DMS153 (cell line): Measurements from ENCODE around the gene ARHGAP23.
A peak's percentile ranks its signal among the peaks of the same experiment; 100 is the strongest.
"Not testable (repeated sequence)": the region's sequence is repeated elsewhere in the genome, so short reads cannot be mapped to it uniquely, and the experiment has no call there.

Source experiments
- DNase-seq: peaks from one replicate; lab custom pipeline; 2025; lab: John Stamatoyannopoulos, UW

The ARHGAP23 gene

GRCh38 chr17:38485681-38486298, 57.5 kb downstream of the ARHGAP23 start:
- DNase-seq, result not testable (repeated sequence)

GRCh38 chr17:38489774-38490173, 61.5 kb downstream of the ARHGAP23 start:
- DNase-seq, result not testable (repeated sequence)

- DNase-seq, result not testable (repeated sequence)
Measured at GRCh38 chr17:38491346-38492066, 63.2 kb downstream of the ARHGAP23 start.

DNA sequence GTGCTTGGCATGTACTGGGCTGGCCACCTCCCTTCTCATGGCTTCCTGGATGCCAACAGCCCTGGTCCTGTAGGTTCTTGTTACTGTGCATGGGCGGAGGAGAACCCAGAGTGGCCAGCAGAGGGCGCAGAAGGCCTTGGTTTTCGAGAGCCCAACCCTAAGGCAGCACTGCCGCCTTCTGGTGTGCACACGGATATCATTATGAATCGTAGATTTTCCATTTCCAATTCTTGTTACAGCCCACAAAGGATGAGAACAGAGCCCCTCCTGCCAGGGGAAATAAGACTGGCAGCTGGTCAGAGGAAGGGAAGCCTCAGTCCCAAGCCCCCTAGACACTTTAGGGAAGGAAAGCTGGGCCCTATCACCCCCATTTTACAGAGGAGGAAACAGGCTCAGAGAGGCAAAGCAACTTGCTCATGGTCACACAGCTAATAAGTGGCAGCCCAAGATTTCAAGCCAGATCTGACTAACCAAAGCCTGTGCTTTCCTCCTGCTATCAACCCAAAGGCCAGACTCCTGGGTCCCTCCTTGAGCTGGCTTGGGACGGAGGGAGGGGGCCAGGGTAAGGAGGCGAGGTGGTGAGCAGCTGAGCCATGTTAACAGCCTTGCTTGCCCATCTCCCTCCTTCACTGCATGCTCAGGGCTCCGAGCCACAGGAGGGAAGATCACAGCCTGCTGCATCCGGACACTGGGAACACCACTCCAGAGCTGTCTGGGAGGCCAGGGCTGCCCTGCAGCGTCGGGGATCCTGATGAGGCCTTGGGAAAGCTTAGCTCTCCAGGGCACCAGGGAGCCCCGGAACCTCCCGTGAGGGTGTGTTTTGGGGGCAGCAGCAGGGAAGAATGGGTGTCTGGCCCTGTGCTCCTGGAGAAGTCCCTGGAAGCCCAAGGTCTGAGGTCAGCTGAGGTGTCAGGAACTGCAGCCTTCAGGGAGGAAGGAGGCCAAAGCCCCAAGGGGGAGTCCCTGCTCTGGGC, 64.1 kb downstream of the ARHGAP23 start:
- DNase-seq, result peak; percentile 73

GRCh38 chr17:38494152-38494551, 65.9 kb downstream of the ARHGAP23 start:
- not testable (repeated sequence) for DNase-seq

DNA sequence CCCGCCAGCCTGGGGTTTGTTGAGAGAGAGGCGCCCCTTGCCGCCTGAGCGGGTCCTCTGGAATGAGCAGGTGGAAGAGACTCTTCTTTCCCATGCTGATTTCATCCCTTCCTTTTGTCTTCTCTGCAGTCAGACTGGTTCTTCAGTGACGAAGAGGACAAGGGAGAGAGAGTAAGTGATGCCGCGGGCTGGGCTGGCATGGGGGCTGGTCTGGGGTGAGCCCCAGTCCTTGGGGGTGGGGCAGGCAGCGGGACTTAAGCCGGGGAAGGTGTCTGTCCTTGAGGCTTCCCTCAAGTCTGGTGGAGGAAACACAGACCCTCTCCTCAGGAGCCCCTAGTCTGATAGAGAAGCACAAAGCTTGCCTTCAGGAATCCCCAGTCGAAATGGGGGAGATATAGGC, 69.4 kb downstream of the ARHGAP23 start:
- not testable (repeated sequence) for DNase-seq

DNA sequence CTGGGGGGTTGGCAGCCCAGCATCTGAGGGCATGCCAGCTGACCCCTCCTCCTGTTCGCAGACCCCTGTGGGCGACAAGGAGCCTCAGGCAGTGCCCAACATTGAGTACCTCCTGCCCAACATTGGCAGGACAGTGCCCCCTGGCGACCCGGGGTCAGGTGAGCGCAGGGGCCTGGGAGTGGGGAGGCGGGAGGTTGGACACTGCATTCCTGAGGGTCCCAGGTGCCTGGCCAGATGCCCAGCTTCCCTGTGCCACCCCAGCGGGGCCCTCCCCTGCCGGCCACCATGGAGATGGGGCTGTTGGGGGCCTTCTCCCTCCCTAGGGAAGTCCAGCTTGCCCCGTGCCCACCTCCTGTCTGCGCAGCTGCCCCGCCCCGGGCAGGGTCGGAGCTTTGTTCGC, 70.1 kb downstream of the ARHGAP23 start:
- DNase-seq, result no peak

GRCh38 chr17:38499230-38499629, 71.0 kb downstream of the ARHGAP23 start:
- not testable (repeated sequence) for DNase-seq

- not testable (repeated sequence) for DNase-seq
Measured at GRCh38 chr17:38501718-38502117, 73.5 kb downstream of the ARHGAP23 start.

- DNase-seq, result not testable (repeated sequence)
Measured at GRCh38 chr17:38503286-38503913, 75.1 kb downstream of the ARHGAP23 start.

DNA sequence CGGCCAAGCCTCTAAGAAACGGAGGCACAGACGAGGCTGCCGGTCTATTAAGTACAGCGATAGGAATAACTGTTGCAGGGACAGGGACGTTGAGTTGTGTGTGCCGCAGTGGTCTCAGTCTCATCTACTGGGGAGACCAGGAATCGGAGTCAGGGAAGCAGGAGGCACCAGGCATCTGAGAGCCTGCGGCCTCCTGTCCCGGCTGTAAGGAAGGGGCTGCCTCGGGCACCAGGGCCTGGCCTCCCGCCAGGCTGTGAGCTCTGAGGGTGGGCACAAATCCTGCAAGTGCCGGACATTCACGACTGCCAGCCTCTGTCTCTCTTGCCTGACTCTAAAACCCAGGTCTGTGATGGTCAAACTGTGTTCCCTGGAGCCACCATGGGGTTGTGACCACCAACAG, 76.0 kb downstream of the ARHGAP23 start:
- DNase-seq, result no peak

- DNase-seq, result no peak
Measured at GRCh38 chr17:38507436-38507835, 79.2 kb downstream of the ARHGAP23 start.

GRCh38 chr17:38507921-38508569, 79.8 kb downstream of the ARHGAP23 start:
- DNase-seq, result no peak

DNA sequence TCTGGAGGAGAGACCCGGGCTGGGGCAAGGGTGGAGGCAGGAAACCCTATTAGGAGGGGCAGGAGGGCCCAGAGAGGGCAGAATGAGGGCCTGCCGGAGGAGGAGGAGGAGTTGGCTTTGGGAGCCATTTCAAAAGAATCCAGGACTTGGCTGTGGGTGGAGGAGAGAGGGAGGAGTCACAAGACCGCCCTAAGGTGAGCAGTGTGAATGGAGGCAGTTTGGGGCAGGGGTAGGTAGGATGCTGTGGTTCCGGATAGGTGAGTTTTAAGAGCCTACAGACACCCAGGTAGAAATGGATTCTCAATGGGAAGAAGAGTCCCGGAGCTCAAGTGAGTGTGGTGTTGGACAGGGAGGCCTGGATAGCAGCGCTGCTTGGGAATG, 80.3 kb downstream of the ARHGAP23 start:
- no peak for DNase-seq

DNA sequence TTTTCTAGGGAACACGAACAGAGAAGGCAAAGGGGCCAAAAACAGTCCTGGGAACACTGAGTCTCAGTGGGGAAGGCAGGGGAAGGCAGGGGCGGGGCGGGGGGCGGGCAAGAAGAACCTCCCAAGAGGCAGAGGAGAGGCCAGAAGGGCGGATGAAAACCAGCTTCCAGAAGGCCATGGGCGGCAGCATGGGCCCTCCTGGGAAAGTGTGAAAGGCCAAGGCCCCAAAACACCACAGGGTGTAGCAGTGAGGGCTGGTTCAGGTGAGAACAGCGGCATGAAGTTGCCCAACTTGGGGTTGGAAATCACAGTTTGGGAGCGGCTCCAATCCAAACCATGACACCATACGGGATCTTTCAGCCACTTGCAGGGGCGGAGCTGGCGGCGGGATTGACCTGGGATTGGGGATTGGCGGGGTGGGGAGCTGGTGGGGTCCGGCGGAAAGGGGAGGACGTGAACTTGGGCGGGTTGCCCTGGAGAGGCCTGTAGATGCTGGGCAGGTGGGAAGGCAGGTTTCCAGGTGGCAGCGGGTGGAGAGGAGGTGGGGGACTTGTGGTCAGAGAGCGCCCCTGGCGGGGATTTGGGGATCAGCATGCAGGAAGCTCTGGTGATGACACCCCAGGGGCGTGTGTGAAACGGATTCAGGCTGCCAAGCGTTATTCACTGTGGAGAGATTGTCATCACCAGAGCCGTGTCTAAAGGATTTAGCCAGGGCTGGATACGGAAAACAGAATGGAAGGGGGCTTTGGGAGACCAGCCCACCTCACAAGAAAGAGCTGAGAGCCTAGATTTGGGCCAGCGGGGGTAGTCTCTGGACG, 80.9 kb downstream of the ARHGAP23 start:
- DNase-seq, result no peak

DNA sequence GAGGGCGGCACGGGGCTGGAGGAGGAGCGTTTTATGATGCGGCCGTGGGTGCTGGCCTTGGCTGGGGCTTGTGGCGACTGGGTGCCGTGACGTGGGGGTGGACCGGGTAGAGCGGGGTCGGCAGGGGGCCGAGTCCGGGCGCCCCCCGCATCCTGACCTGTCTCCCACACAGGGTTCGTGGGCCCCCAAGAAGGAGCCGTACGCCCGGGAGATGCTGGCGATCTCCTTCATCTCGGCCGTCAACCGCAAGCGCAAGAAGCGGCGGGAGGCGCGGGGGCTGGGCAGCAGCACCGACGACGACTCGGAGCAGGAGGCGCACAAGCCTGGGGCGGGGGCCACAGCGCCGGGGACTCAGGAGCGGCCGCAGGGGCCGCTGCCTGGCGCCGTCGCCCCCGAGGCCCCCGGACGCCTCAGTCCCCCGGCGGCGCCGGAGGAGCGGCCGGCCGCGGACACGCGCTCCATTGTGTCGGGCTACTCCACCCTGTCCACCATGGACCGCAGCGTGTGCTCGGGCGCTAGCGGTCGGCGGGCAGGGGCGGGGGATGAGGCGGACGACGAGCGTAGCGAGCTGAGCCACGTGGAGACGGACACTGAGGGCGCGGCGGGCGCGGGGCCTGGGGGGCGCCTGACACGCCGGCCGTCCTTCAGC, 81.6 kb downstream of the ARHGAP23 start:
- DNase-seq, result no peak

DNA sequence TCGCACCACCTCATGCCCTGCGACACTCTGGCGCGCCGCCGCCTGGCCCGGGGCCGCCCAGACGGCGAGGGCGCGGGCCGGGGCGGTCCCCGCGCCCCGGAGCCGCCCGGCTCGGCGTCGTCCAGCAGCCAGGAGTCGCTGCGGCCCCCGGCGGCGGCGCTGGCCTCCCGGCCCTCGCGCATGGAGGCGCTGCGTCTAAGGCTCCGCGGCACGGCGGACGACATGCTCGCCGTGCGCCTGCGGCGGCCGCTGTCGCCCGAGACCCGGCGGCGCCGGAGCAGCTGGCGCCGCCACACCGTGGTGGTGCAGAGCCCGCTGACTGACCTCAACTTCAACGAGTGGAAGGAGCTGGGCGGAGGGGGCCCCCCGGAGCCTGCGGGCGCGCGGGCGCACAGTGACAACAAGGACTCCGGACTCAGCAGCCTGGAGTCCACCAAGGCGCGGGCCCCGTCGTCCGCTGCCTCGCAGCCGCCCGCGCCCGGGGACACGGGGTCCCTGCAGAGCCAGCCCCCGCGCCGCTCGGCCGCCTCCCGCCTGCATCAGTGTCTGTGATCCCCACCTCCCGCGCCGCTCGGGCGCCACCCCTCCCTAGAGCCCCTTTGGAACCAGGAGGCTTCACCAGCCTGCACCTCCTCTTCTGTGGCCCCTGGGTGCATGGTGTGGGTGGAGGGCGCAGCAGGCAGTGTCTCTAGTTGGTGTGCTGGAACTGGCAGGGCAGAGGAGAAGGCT, 82.3 kb downstream of the ARHGAP23 start:
- DNase-seq, result no peak

GRCh38 chr17:38511150-38512108, 83.2 kb downstream of the ARHGAP23 start:
- DNase-seq, result no peak
